Adrenal gland (tissue), 5 donors: ENCODE measurements around the gene RAD51D.

ENCODE experiments used
- CTCF ChIP-seq, 6 experiments: fragments of 450-650 bp in 4 of 6; fragments of 200-600 bp in 2 of 6; sonication (generic) in 1 of 6; IDR thresholded peaks; 1 replicate in 5 of 6; 2 replicates in 1 of 6; pipeline versions ENCODE4 v1.5.1 to v1.8.0; 2016 to 2021; ENCODE audit warnings: antibody characterized with exemption in 6 of 6, mild to moderate bottlenecking in 2 of 6, moderate library complexity in 1 of 6
- POLR2A ChIP-seq, 2 donors: fragments of 450-650 bp; IDR thresholded peaks; one replicate each; pipeline ENCODE4 v1.6.1; 2017; ENCODE audit warnings: antibody characterized with exemption in 2 of 2, mild to moderate bottlenecking in 2 of 2, moderate library complexity in 1 of 2
- donor health status: DM: no; HTN: no; CAD: no.

DNA sequence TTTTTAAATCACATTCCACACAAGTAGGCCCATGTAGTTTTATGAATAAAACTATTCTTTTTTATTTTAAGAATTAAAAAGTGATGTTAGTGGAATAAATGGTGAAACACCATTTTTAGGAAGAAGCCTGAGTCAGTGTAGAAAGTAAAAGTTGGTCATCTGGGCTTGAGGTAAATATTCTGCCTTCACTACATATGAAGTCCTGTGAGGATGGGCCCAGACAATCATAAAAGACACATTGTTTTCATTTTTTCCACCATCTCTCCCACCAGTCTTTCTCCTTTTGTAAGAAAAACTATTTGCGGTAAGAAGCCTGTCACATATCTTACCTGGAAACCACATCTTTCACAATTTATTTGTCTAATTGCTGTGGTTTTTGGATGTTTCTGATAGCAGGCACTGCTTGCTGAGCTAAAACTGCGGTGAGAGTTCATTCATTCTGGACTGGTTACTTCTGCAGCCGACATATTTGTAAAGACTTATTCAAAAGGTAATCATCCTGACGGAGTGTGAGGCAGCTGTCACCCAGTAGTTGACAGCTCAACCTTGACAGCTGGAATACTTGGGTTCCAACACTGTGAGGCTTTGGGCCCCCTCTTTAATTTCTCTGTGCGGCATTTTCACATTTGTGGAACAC is 45.6 kb downstream of the RAD51D start:
- no peak for TF ChIP-seq CTCF (IDR thresholded peaks at IDR 0.05)
- no peak for TF ChIP-seq POLR2A (IDR thresholded peaks at IDR 0.05)
